Stomach smooth muscle (tissue), 2 donors: ENCODE measurements around the gene LDAF1.
A peak's percentile ranks its signal among the peaks of the same experiment; 100 is the strongest.
"Not testable (repeated sequence)": the region's sequence is repeated elsewhere in the genome, so short reads cannot be mapped to it uniquely, and the experiment has no call there.

Source experiments
- H3K27ac ChIP-seq: one replicate; pipeline ENCODE4 v1.7.0; 2013; ENCODE audit warnings: mild to moderate bottlenecking, low read length, inconsistent platforms
- H3K27me3 ChIP-seq, 2 donors: one replicate each; pipeline ENCODE4 v1.7.0; 2013; ENCODE audit warnings: low read length in 2 of 2; ENCODE audit not compliant: insufficient read depth in 2 of 2, control insufficient read depth in 1 of 2
- H3K36me3 ChIP-seq, 2 donors: one replicate each; pipeline ENCODE4 v1.7.0; 2013; ENCODE audit warnings: low read length in 2 of 2; ENCODE audit not compliant: control insufficient read depth in 2 of 2, insufficient read depth in 2 of 2
- H3K4me1 ChIP-seq: one replicate; pipeline ENCODE4 v1.7.0; 2013; ENCODE audit warnings: low read length; ENCODE audit not compliant: control insufficient read depth, insufficient read depth
- H3K4me3 ChIP-seq, 2 donors: one replicate each; pipeline ENCODE4 v1.7.0; 2013; ENCODE audit warnings: low read length in 2 of 2
- H3K9ac ChIP-seq, 2 donors: one replicate each; pipeline ENCODE4 v1.7.0; 2013; ENCODE audit warnings: low read length in 2 of 2, mild to moderate bottlenecking in 1 of 2
- H3K9me3 ChIP-seq, 2 donors: one replicate each; pipeline ENCODE4 v1.7.0; 2013; ENCODE audit warnings: low read length in 2 of 2; ENCODE audit not compliant: control insufficient read depth in 2 of 2
- donor health status: healthy.
- donor health status: Pancreatic carcinoma.

Gene LDAF1

GRCh38 chr16:21150375-21151001, 8.0 kb upstream of the LDAF1 start, which contains the start of gene DNAH3:
DNAH3 (minus strand) TSS chr16:21150846; CDS start chr16:21150319, 527 bp downstream.
- Histone ChIP-seq H3K27ac (no peak within 1 kb of the TSS), H3K4me1 (peaks cover 3% of the 10 kb centered on the region), H3K36me3 (no peaks in the 10 kb centered on the region), H3K27me3 (peaks cover 3 to 4% of the 10 kb centered on the region in 2 donors), H3K9ac (no peak within 1 kb of the TSS), H3K9me3 (no peaks in the 10 kb centered on the region), H3K4me3 (no peak within 1 kb of the TSS)

GRCh38 chr16:21152160-21153030, 6.1 kb upstream of the LDAF1 start:
- not testable (repeated sequence) for H3K9me3 ChIP-seq, H3K36me3 ChIP-seq, H3K9ac ChIP-seq, H3K4me3 ChIP-seq, H3K27me3 ChIP-seq, H3K4me1 ChIP-seq, H3K27ac ChIP-seq

GRCh38 chr16:21153124-21153729, 5.2 kb upstream of the LDAF1 start:
- not testable (repeated sequence) for H3K27me3 ChIP-seq, H3K36me3 ChIP-seq, H3K9me3 ChIP-seq, H3K9ac ChIP-seq, H3K4me3 ChIP-seq, H3K27ac ChIP-seq
- peaks cover 18% of the 10 kb centered on the region for H3K4me1 ChIP-seq

- not testable (repeated sequence) for H3K36me3 ChIP-seq, H3K27ac ChIP-seq, H3K27me3 ChIP-seq, H3K9ac ChIP-seq, H3K4me3 ChIP-seq, H3K9me3 ChIP-seq
- peaks cover 33% of the 10 kb centered on the region for H3K4me1 ChIP-seq
Measured at GRCh38 chr16:21156011-21156410, 2.5 kb upstream of the LDAF1 start.

- Histone ChIP-seq H3K4me3 (no peak overlapping the region), H3K36me3 (no peaks in the 10 kb centered on the region), H3K4me1 (peaks cover 42% of the 10 kb centered on the region), H3K27ac (peak overlapping the region; percentile 82), H3K9ac (no peak overlapping the region), H3K27me3 (no peaks in the 10 kb centered on the region), H3K9me3 (no peaks in the 10 kb centered on the region)
Measured at GRCh38 chr16:21156767-21157467, 1.6 kb upstream of the LDAF1 start.

GRCh38 chr16:21157632-21158031, 842 bp upstream of the LDAF1 start:
- Histone ChIP-seq H3K36me3 (no peaks in the 10 kb centered on the region), H3K4me3 (peak overlapping the region in 1 of 2 donors; percentile 87), H3K4me1 (peaks cover 42% of the 10 kb centered on the region), H3K9ac (peak overlapping the region; percentile 73 to 76), H3K9me3 (no peaks in the 10 kb centered on the region), H3K27me3 (no peaks in the 10 kb centered on the region), H3K27ac (peak overlapping the region; percentile 82)

- peak overlapping the region; percentile 76 to 78 for H3K9ac ChIP-seq
- peak overlapping the region; percentile 71 to 87 for H3K4me3 ChIP-seq
- peaks cover 2 to 4% of the 10 kb centered on the region in 2 donors for H3K36me3 ChIP-seq
- peaks cover 59% of the 10 kb centered on the region for H3K4me1 ChIP-seq
- H3K27ac ChIP-seq: peak overlapping the region; percentile 82
- no peaks in the 10 kb centered on the region for H3K27me3 ChIP-seq
- no peaks in the 10 kb centered on the region for H3K9me3 ChIP-seq
Measured at GRCh38 chr16:21159281-21159951, 942 bp downstream of the LDAF1 start.

GRCh38 chr16:21160276-21160675, 1.8 kb downstream of the LDAF1 start:
- H3K27me3 ChIP-seq: no peaks in the 10 kb centered on the region
- H3K4me3 ChIP-seq: peak overlapping the region in 1 of 2 donors; percentile 4
- H3K9ac ChIP-seq: peak overlapping the region in 1 of 2 donors; percentile 6
- no peaks in the 10 kb centered on the region for H3K9me3 ChIP-seq
- no peak overlapping the region for H3K27ac ChIP-seq
- peaks cover 61% of the 10 kb centered on the region for H3K4me1 ChIP-seq
- peaks cover 9% of the 10 kb centered on the region in 2 donors for H3K36me3 ChIP-seq

GRCh38 chr16:21161211-21161610, 2.7 kb downstream of the LDAF1 start:
- no peaks in the 10 kb centered on the region for H3K9me3 ChIP-seq
- no peaks in the 10 kb centered on the region for H3K27me3 ChIP-seq
- no peak overlapping the region for H3K9ac ChIP-seq
- H3K36me3 ChIP-seq: peaks cover 9 to 12% of the 10 kb centered on the region in 2 donors
- H3K27ac ChIP-seq: no peak overlapping the region
- peak overlapping the region in 1 of 2 donors; percentile 40 for H3K4me3 ChIP-seq
- peaks cover 61% of the 10 kb centered on the region for H3K4me1 ChIP-seq

- H3K9ac ChIP-seq: peak overlapping the region in 1 of 2 donors; percentile 42
- H3K4me1 ChIP-seq: peaks cover 52% of the 10 kb centered on the region
- no peaks in the 10 kb centered on the region for H3K9me3 ChIP-seq
- H3K36me3 ChIP-seq: peaks cover 17 to 24% of the 10 kb centered on the region in 2 donors
- H3K4me3 ChIP-seq: peak overlapping the region; percentile 33 to 41
- H3K27me3 ChIP-seq: no peaks in the 10 kb centered on the region
- peak overlapping the region; percentile 62 for H3K27ac ChIP-seq
Measured at GRCh38 chr16:21162661-21163151, 4.2 kb downstream of the LDAF1 start.
